ENCODE results near the gene PCCA. TPM values are rescaled to one million over a fixed set of nuclear protein-coding genes. Genes with fewer than 3 reads are reported as not detected.
"Not testable (repeated sequence)": the region's sequence is repeated elsewhere in the genome, so short reads cannot be mapped to it uniquely, and the experiment has no call there.

Gene PCCA
- polyA plus RNA-seq, 1 experiment: 3.0 TPM

DNA sequence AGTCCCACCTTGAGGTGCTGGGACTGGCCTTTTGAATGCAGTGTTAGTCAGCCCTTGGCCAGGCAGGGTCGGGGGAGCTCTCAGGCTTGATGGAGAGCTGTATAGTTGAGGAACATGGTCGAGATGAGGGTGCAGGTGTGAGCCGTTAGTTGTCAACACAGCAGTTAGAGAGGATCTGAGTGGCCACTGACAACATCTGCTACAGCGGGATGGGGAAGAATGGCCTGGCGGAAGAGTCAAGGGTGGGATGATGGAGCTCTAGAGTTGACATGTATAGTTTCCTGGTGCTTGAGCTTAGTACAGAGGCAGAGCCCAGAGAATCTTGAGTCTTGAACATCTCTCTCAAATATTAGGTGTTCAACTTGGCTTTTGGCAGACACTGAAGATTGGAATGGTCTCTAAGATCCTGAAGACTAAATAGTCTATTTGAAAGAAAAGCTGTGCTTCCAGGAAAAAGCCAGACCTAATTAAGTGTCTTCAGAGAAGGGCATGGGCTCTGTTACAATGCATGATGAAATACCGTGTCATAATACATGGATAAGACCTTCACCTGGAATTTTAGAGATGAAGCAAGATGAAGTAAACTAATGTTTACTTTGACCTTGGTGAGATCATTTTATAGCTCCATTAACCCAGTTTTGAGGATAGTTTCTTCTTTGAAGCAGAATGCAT is 9.7 kb downstream of the PCCA start:
- H3K36me3 ChIP-seq (ENCODE audit: control insufficient read depth, insufficient read depth, low read length): no peaks in the 10 kb centered on the region
- TF ChIP-seq, protein P1, sequence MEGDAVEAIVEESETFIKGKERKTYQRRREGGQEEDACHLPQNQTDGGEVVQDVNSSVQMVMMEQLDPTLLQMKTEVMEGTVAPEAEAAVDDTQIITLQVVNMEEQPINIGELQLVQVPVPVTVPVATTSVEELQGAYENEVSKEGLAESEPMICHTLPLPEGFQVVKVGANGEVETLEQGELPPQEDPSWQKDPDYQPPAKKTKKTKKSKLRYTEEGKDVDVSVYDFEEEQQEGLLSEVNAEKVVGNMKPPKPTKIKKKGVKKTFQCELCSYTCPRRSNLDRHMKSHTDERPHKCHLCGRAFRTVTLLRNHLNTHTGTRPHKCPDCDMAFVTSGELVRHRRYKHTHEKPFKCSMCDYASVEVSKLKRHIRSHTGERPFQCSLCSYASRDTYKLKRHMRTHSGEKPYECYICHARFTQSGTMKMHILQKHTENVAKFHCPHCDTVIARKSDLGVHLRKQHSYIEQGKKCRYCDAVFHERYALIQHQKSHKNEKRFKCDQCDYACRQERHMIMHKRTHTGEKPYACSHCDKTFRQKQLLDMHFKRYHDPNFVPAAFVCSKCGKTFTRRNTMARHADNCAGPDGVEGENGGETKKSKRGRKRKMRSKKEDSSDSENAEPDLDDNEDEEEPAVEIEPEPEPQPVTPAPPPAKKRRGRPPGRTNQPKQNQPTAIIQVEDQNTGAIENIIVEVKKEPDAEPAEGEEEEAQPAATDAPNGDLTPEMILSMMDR (IDR thresholded peaks at IDR 0.05; ENCODE audit: insufficient read depth, low read depth, low read length): no peak
- H3K27me3 ChIP-seq (ENCODE audit: control insufficient read depth, insufficient read depth, low read length): no peaks in the 10 kb centered on the region
- no peak overlapping the region for H3K4me3 ChIP-seq (ENCODE audit: low read depth, low read length)
- ChIA-PET POLR2A (no interaction called here), CTCF (interaction anchor here (1.2 kb wide), 1 partner anchor 23 kb away, joined by 3 read pairs; no protein-coding TSS in a partner anchor)
- no peak for DNase-seq (ENCODE audit: low read depth)

DNA sequence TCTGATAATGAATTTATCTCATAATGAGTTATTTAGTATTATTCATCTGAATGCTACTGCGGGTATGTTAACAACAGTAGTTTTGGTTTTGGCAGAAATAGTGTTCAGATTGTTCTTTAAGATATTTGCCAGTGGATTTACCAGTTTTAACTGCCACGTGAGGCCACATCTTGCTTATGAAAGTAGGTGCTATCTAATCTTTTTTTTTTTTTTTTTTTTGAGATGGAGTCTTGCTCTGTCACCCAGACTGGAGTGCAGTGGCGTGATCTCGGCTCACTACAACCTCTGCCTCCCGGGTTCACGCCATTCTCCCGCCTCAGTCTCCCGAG is 10.2 kb downstream of the PCCA start:
- POLR2A ChIA-PET; H3K27me3 ChIP-seq (ENCODE audit: control insufficient read depth, insufficient read depth, low read length); DNase-seq (ENCODE audit: low read depth); H3K36me3 ChIP-seq (ENCODE audit: control insufficient read depth, insufficient read depth, low read length); H3K4me3 ChIP-seq (ENCODE audit: low read depth, low read length): not testable (repeated sequence)
- CTCF ChIA-PET: interaction anchor here (1.2 kb wide), 1 partner anchor 24 kb away, joined by 3 read pairs; no protein-coding TSS in a partner anchor

DNA sequence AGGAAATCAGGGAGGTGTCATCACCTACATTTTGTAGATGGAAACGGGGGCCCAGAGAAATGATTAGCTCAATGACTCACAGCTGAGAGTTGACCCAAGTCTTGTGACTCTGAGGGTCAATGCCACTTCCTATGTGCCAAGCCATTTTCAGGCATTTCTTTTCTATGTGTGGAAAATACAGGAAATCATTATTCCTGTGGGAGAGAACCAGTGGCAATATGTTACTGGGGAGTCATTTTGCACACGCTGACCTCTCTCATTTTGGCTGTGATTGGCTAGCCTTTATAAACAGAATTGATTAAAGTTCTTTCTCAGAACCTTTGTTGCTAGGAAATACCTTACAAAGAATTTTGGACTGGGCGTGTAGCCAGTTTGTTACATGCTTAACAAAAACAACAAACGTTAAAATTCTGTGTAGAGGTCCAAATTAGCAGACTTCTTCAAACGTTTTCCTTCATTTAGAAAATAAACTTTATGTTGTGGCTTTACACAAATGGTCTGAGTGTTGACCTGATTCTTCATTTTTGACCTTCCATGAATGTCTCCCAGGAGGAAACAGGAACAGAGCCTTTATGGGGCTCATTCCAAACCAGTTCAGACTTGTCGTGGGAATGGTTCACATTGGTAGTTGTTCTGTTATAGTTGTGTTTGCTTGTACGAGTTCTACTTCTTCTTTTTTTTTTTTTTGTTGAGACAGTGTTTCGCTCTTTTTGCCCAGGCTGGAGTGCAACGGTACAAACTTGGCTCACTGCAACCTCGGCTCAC is 11.4 kb downstream of the PCCA start:
- POLR2A ChIA-PET: no interaction called here
- Histone ChIP-seq H3K36me3 (ENCODE audit: control insufficient read depth, insufficient read depth, low read length) (no peaks in the 10 kb centered on the region), H3K4me3 (ENCODE audit: low read depth, low read length) (no peak overlapping the region), H3K27me3 (ENCODE audit: control insufficient read depth, insufficient read depth, low read length) (no peaks in the 10 kb centered on the region)
- TF ChIP-seq, protein P1 (IDR thresholded peaks at IDR 0.05; ENCODE audit: insufficient read depth, low read depth, low read length): no peak
- DNase-seq (ENCODE audit: low read depth): no peak
- CTCF ChIA-PET: no interaction called here

DNA sequence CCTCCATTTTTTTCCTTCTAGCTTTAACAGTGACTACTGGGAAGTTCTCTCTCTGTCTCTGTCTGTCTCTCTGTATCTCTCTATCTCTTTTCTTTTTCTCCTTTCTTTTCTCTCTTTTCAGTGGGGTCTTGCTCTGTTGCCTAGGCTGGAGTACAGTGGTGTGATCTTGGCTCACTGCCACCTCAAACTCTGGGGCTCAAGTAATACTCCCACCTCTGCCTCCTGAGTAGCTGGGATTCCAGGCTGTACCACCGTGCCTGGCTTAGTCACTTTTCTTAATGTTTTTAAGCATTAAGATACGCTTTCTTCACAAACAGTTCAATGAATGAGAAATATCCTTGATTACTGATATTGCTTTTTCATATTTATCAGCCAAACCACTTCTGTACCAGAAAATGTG is 13.1 kb downstream of the PCCA start:
- Histone ChIP-seq H3K27me3 (ENCODE audit: control insufficient read depth, insufficient read depth, low read length) (no peaks in the 10 kb centered on the region), H3K4me3 (ENCODE audit: low read depth, low read length) (no peak overlapping the region), H3K36me3 (ENCODE audit: control insufficient read depth, insufficient read depth, low read length) (no peaks in the 10 kb centered on the region)
- POLR2A ChIA-PET: no interaction called here
- CTCF ChIA-PET: no interaction called here
- DNase-seq (ENCODE audit: low read depth): no peak
- TF ChIP-seq, protein P1 (IDR thresholded peaks at IDR 0.05; ENCODE audit: insufficient read depth, low read depth, low read length): no peak

DNA sequence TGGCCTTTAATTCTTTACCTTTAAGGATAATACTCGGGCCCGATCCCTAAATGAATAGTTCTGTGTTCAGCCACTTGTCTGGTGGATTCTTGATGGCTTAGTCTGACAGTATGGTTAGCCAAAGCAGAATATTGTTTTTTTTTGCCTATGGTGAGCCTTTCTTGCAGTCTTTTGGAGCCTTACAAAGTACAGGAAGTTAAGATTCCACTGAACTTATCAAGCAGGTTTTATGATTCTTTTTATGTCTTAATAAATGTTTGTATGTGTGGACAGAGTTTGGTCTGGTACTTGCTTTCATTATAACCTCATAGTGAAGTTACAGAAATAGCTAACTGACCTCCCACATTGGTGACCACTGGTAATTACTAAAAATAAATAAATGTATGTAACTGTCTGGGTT is 17.1 kb downstream of the PCCA start:
- H3K27me3 ChIP-seq (ENCODE audit: control insufficient read depth, insufficient read depth, low read length): no peaks in the 10 kb centered on the region
- H3K36me3 ChIP-seq (ENCODE audit: control insufficient read depth, insufficient read depth, low read length): no peaks in the 10 kb centered on the region
- no peak overlapping the region for H3K4me3 ChIP-seq (ENCODE audit: low read depth, low read length)
- CTCF ChIA-PET: no interaction called here
- POLR2A ChIA-PET: interaction anchor here (0.5 kb wide), 1 partner anchor 12 kb away, joined by 15 read pairs; no protein-coding TSS in a partner anchor
- TF ChIP-seq, protein P1 (IDR thresholded peaks at IDR 0.05; ENCODE audit: insufficient read depth, low read depth, low read length): no peak
- no peak for DNase-seq (ENCODE audit: low read depth)
